ENCODE data around the gene ANAPC7.
"Not testable (repeated sequence)": the region's sequence is repeated elsewhere in the genome, so short reads cannot be mapped to it uniquely, and the experiment has no call there.

ANAPC7 gene

GRCh38 chr12:110378131-110378790 lies 25.2 kb downstream of the ANAPC7 start:
- in situ Hi-C loops (cut with MboI; ENCODE audit: low sequenced_read_pairs): not testable (repeated sequence)

GRCh38 chr12:110373962-110374611 lies 29.4 kb downstream of the ANAPC7 start:
- in situ Hi-C loops (cut with MboI; ENCODE audit: low sequenced_read_pairs): no loop called here

GRCh38 chr12:110373425-110373824 lies 30.1 kb downstream of the ANAPC7 start:
- in situ Hi-C loops (cut with MboI; ENCODE audit: low sequenced_read_pairs): no loop called here

GRCh38 chr12:110373025-110373424 lies 30.5 kb downstream of the ANAPC7 start:
- in situ Hi-C loops (cut with MboI; ENCODE audit: low sequenced_read_pairs): no loop called here

- in situ Hi-C loops (cut with MboI; ENCODE audit: low sequenced_read_pairs): no loop called here
Measured at GRCh38 chr12:110372056-110372425, 31.5 kb downstream of the ANAPC7 start.

- in situ Hi-C loops (cut with MboI; ENCODE audit: low sequenced_read_pairs): no loop called here
Measured at GRCh38 chr12:110371408-110372055, 32.0 kb downstream of the ANAPC7 start.

- in situ Hi-C loops (cut with MboI; ENCODE audit: low sequenced_read_pairs): no loop called here
Measured at GRCh38 chr12:110370732-110371231, 32.7 kb downstream of the ANAPC7 start.

- in situ Hi-C loops (cut with MboI; ENCODE audit: low sequenced_read_pairs): no loop called here
Measured at GRCh38 chr12:110369992-110370391, 33.5 kb downstream of the ANAPC7 start.

GRCh38 chr12:110367181-110367864 lies 36.2 kb downstream of the ANAPC7 start:
- in situ Hi-C loops (cut with MboI; ENCODE audit: low sequenced_read_pairs): no loop called here

GRCh38 chr12:110366321-110367142 lies 37.0 kb downstream of the ANAPC7 start:
- in situ Hi-C loops (cut with MboI; ENCODE audit: low sequenced_read_pairs): no loop called here

- in situ Hi-C loops (cut with MboI; ENCODE audit: low sequenced_read_pairs): no loop called here
Measured at GRCh38 chr12:110365489-110366320, 37.8 kb downstream of the ANAPC7 start.

GRCh38 chr12:110361216-110361615 lies 42.3 kb downstream of the ANAPC7 start:
- in situ Hi-C loops (cut with MboI; ENCODE audit: low sequenced_read_pairs): no loop called here

- in situ Hi-C loops (cut with MboI; ENCODE audit: low sequenced_read_pairs): not testable (repeated sequence)
Measured at GRCh38 chr12:110358384-110359097, 45.0 kb downstream of the ANAPC7 start.

- in situ Hi-C loops (cut with MboI; ENCODE audit: low sequenced_read_pairs): no loop called here
Measured at GRCh38 chr12:110355073-110355472, 48.4 kb downstream of the ANAPC7 start.

GRCh38 chr12:110354172-110354780 lies 49.2 kb downstream of the ANAPC7 start:
- in situ Hi-C loops (cut with MboI; ENCODE audit: low sequenced_read_pairs): no loop called here

- in situ Hi-C loops (cut with MboI; ENCODE audit: low sequenced_read_pairs): no loop called here
Measured at GRCh38 chr12:110353211-110353965, 50.1 kb downstream of the ANAPC7 start.

- in situ Hi-C loops (cut with MboI; ENCODE audit: low sequenced_read_pairs): no loop called here
Measured at GRCh38 chr12:110352401-110352800, 51.1 kb downstream of the ANAPC7 start.

GRCh38 chr12:110351119-110351518 lies 52.4 kb downstream of the ANAPC7 start:
- in situ Hi-C loops (cut with MboI; ENCODE audit: low sequenced_read_pairs): no loop called here
